NCI-H146 treated with DMSO at 0.1 percent for 48 hours (cell line): ENCODE measurements around the gene TAS2R1.

Experiments
- DNase-seq: peaks from one replicate; lab custom pipeline; 2025; ENCODE audit not compliant: unreplicated experiment; lab: John Stamatoyannopoulos, UW

Gene TAS2R1

DNA sequence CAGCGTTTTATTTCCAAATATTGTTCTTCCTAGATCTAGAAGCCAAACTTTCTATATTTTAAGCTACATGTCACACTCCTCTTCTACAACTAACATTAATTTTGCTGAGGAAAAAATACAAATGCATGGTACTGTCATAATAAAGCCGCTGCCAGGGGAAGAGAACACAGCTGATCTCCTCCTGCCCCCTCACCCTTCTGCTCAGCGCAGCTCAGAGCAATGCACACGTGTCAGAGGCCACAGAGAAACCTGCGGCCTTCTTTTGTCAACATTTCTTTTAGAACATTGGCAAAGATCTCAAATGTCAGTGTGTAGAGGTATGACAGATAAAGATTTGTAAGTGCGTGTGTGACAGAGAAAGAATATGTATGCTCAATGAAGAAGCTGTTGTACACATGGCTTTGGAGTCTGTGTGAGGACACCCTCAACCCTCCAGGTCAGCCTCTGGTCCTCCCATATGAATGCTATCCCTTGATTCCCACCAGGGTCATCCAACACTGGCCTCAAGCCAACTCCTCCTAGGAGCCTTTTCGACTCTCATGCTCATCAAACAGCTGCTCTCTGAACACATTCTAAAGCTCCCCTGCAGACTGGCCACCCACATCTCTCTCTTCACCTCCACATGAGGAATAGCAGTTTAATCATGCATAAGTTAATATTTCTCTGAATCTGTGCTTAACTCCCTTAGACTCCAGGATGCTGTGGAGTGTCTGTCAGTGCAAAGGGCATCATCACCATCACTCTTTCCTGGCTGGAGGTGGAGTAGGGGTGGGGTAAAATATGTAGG lies 40.9 kb downstream of the TAS2R1 start:
- no peak for DNase-seq

DNA sequence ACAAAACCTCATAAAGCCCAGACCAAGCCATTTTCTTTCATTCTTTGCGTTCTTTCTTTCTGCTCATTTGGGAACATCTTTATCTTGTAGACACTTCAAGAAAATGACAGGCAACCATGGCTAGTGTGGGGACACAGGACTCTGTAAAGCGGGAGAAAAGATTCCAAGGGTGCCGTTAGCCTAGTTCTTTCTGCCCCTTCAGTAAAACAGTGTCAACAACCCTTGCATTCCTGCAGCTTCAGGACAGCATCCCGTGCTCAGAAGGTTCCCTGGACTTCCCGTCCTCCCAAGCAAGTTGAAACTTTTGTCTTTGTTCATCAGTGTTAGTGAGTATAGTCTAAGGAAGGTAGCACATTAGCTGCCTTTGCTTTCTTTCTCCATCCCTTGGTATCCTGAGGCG lies 41.9 kb downstream of the TAS2R1 start:
- DNase-seq, result no peak

DNA sequence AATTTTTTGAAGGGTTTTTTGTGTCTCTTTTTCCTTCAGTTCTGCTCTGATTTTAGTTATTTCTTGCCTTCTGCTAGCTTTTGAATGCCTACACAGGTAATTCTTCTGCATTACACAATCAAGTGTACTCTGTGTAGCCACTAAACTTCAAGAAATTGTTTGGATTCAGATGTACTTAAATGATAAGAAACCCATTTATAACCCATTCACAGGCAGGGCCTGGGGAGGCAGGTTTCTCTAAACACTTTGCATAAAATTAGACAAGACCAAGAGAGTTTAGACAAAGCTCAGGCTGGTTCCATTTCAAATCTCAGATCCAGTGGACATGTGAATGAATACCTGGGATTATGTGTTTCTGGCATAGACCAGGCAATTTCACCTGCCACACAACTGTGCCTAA lies 43.0 kb downstream of the TAS2R1 start:
- no peak for DNase-seq

DNA sequence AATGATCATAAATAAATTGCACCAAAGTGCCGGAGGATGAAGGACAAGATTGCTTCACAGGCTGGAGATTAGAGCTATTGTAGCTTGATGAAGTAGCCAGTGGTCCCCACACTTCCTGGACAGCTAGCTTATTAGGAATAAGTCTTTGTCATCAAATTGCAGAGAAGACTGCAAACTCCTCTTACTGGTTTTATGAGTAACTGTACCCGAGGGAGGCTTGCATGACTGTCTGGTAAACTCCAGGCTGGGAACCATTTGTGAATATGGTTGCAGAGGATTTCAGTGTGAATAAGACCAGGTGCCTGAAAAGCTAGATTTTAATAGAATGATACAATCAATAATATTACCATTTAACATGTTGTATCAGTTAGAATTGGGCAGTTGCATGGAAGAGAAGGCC lies 47.7 kb downstream of the TAS2R1 start:
- no peak for DNase-seq
